Right lobe of liver (tissue), 6 donors: ENCODE results near the gene ZNF177. TPM values are rescaled to one million over a fixed set of nuclear protein-coding genes. Genes with fewer than 3 reads are reported as not detected.

Experiments
- ATAC-seq, 4 donors: fragments of 200-7000 bp; cut with Tn5 transposase; one replicate each; pipeline ENCODE4 v1.9.1; 2020; ENCODE audit warnings: mild to moderate bottlenecking in 4 of 4, moderate library complexity in 4 of 4
- DNase-seq, 3 donors: peaks; one replicate each; pipeline ENCODE4 v3.0.0-alpha.2; 2020
- H3K27ac ChIP-seq, 3 donors: fragments of 200-600 bp; one replicate each; pipeline ENCODE4 v1.8.0; 2022
- H3K27me3 ChIP-seq, 2 donors: fragments of 200-600 bp; one replicate each; pipeline ENCODE4 v1.8.0; 2022
- H3K36me3 ChIP-seq, 4 donors: fragments of 200-600 bp; sonication (generic) in 1 of 4; one replicate each; pipeline versions ENCODE4 v1.5.1 to v1.8.0; 2017 to 2022; ENCODE audit warnings: control low read depth in 1 of 4
- H3K4me1 ChIP-seq, 4 donors: fragments of 200-600 bp; sonication (generic) in 1 of 4; one replicate each; pipeline versions ENCODE4 v1.5.1 to v1.8.0; 2017 to 2022; ENCODE audit warnings: control low read depth in 1 of 4
- H3K4me3 ChIP-seq, 3 donors: fragments of 200-600 bp; one replicate each; pipeline ENCODE4 v1.8.0; 2022
- H3K9me3 ChIP-seq, 4 donors: fragments of 200-600 bp; sonication (generic) in 1 of 4; one replicate each; pipeline versions ENCODE4 v1.5.1 to v1.8.0; 2017 to 2022; ENCODE audit warnings: control low read depth in 1 of 4
- POLR2A ChIP-seq: fragments of 450-650 bp; IDR thresholded peaks from one replicate; pipeline ENCODE4 v1.6.1; 2017; ENCODE audit warnings: antibody characterized with exemption, mild to moderate bottlenecking
- WGBS: methylation state at CpG from one replicate; pipeline ENCODE4 v1.1.6; 2018; ENCODE audit warnings: low coverage, low lambda C conversion rate; ENCODE audit not compliant: insufficient coverage; ENCODE audit errors: missing lambda C conversion rate; 5-methylcytosine and 5-hydroxymethylcytosine counted together
- intact Hi-C, 2 donors: fragments of 100-400 bp; cut with DNase I; formaldehyde crosslinking; loops; one replicate each; pipeline versions ENCODE4 v1.11.2 to v1.14.1; 2022
- total RNA-seq, 6 experiments: library from RNA; depleted of rRNA in 2 of 6; stranded (reverse); fragments of >200 nt in 2 of 6; fragmentation: NEBNext Ultra II Directional in 3 of 6; extraction: Animal tissue kit (Norgen Biotek cat#: 25700) in 3 of 6; gene quantifications; one replicate each; pipeline versions ENCODE4 v1.1.0 to v1.2.4, GENCODE V29; 2016 to 2023
- TF ChIP-seq, protein P1 (sequence below), 4 donors: fragments of 200-600 bp in 3 of 4; fragments of 450-650 bp in 1 of 4; IDR thresholded peaks; one replicate each; pipeline versions ENCODE4 v1.5.1 to v1.8.0; 2016 to 2022; ENCODE audit warnings: antibody characterized with exemption in 4 of 4, mild to moderate bottlenecking in 2 of 4
- donor health status: DM: no; HTN: yes; CAD: no.
- donor health status: DM: no; HTN: no; CAD: no.
- donor health status: DM: no; HTN: no; CAD: no.
- donor health status: DM: no; HTN: yes; CAD: no.
- donor health status: DM: no; HTN: yes; CAD: no.

The ZNF177 gene
- total RNA-seq, 6 experiments from 2014 or later: 0.18 to 0.66 (median 0.61) TPM; not detected in 1

DNA sequence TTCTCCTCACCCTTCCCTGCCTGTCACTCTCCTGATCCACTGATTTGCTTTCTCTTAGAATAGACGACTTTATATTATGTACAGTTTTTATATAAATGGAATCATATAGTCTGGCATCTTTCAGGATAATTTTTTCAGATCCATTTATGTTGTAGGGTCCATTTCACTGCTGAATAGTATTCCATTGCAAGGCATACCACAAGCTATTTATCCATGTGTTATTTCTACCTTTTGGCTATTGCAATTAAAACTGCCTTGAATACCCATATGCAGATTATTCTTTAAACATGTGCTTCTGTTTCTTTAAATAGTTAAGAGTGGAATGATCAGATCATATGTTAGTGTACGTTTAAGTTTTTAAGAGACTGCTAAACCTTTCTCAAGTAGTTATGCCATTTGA is 17.8 kb upstream of the ZNF177 start:
- WGBS: 83% methylated on average over 2 of the region's 2 CpGs
- TF ChIP-seq, protein P1, sequence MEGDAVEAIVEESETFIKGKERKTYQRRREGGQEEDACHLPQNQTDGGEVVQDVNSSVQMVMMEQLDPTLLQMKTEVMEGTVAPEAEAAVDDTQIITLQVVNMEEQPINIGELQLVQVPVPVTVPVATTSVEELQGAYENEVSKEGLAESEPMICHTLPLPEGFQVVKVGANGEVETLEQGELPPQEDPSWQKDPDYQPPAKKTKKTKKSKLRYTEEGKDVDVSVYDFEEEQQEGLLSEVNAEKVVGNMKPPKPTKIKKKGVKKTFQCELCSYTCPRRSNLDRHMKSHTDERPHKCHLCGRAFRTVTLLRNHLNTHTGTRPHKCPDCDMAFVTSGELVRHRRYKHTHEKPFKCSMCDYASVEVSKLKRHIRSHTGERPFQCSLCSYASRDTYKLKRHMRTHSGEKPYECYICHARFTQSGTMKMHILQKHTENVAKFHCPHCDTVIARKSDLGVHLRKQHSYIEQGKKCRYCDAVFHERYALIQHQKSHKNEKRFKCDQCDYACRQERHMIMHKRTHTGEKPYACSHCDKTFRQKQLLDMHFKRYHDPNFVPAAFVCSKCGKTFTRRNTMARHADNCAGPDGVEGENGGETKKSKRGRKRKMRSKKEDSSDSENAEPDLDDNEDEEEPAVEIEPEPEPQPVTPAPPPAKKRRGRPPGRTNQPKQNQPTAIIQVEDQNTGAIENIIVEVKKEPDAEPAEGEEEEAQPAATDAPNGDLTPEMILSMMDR (IDR thresholded peaks at IDR 0.05): no peak
- no peak for TF ChIP-seq POLR2A
- H3K36me3 ChIP-seq: peaks cover 0 to 22% (median 7%) of the 10 kb centered on the region in 4 donors
- no peaks in the 10 kb centered on the region for H3K4me1 ChIP-seq
- DNase-seq: no peak
- no peaks in the 10 kb centered on the region for H3K27me3 ChIP-seq
- ATAC-seq: no peak
- H3K9me3 ChIP-seq: peaks cover 0 to 79% (median 29%) of the 10 kb centered on the region in 4 donors
- H3K27ac ChIP-seq: no peak overlapping the region
- intact Hi-C loops: no loop called here
- no peak overlapping the region for H3K4me3 ChIP-seq

DNA sequence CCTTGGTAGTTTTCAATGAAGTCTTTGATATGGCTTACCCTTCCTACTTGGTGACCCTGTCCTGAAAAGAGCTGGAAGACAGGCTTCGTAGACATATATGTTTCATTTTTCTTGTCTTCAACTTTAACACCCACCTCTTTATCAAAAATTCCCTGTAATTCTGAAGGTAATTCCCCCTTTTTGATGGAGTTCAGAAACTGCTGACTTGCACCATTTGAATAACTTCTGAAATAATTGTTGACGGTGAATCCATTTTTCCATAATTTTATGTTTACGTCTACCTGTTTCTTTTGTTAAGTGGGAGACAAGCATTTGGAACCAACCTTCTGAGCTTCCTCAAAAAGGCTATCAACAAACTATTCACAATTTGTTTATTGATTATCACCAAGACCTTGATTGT is 14.6 kb upstream of the ZNF177 start:
- Histone ChIP-seq H3K4me1 (no peaks in the 10 kb centered on the region), H3K27me3 (no peaks in the 10 kb centered on the region), H3K36me3 (peaks cover 0 to 2% (median 0%) of the 10 kb centered on the region in 4 donors), H3K27ac (no peak overlapping the region), H3K4me3 (no peak overlapping the region), H3K9me3 (peaks cover 0 to 60% (median 18%) of the 10 kb centered on the region in 4 donors)
- TF ChIP-seq, protein P1 (IDR thresholded peaks at IDR 0.05): no peak
- no peak for ATAC-seq
- WGBS: 90% methylated on average over 3 of the region's 3 CpGs
- intact Hi-C loops: no loop called here
- no peak for DNase-seq

DNA sequence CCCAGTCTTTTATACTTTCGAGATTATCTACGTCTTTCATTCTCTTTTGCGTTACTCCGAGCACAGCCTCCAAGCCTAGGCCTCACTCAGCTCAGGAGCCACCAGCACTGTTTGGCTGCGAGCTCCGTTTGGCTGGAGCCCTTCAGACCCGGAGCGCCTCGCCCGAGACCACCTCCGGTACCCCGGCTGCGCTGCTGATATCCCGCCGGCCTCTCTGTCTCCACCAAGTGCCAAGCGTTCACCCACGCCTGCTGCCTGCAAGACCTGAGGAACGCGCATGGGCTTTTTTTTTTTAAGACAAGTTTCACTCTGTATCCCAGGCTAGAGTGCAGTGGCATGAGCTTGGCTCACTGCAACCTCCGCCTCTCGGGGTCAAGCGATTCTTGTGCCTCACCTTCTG is 14.1 kb upstream of the ZNF177 start:
- intact Hi-C loops: no loop called here
- Histone ChIP-seq H3K4me3 (no peak overlapping the region), H3K27ac (no peak overlapping the region), H3K36me3 (peaks cover 0 to 2% (median 0%) of the 10 kb centered on the region in 4 donors), H3K4me1 (no peaks in the 10 kb centered on the region), H3K27me3 (no peaks in the 10 kb centered on the region), H3K9me3 (peaks cover 0 to 56% (median 16%) of the 10 kb centered on the region in 4 donors)
- no peak for DNase-seq
- 95% methylated on average over 22 of the region's 22 CpGs for WGBS
- TF ChIP-seq, protein P1 (IDR thresholded peaks at IDR 0.05): no peak
- no peak for TF ChIP-seq POLR2A
- no peak for ATAC-seq

DNA sequence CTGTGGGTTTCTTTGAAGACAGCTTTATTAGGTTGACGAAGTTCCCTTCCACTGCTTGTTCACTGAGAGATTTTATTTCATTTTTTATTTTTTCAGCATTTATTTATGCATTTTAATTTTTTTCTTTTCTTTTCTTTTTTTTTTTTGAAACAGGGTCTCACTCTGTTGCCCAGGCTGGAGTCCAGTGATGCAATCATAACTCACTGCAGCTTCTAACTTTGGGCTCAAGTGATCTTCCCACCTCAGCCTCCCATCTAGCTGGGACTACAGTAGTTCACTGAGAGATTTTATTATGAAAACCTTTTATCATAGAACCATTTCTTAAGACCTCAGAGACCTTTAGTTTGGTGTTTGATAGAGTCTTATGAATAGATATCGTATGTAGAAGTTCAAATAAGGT is 10.3 kb upstream of the ZNF177 start:
- no peak overlapping the region for H3K27ac ChIP-seq
- no peaks in the 10 kb centered on the region for H3K4me1 ChIP-seq
- no peak for DNase-seq
- intact Hi-C loops: no loop called here
- ATAC-seq: no peak
- peaks cover 0 to 33% (median 9%) of the 10 kb centered on the region in 4 donors for H3K9me3 ChIP-seq
- H3K4me3 ChIP-seq: no peak overlapping the region
- no peaks in the 10 kb centered on the region for H3K36me3 ChIP-seq
- no peaks in the 10 kb centered on the region for H3K27me3 ChIP-seq
- 96% methylated on average over 2 of the region's 2 CpGs for WGBS
- TF ChIP-seq, protein P1 (IDR thresholded peaks at IDR 0.05): no peak
- TF ChIP-seq POLR2A: no peak

DNA sequence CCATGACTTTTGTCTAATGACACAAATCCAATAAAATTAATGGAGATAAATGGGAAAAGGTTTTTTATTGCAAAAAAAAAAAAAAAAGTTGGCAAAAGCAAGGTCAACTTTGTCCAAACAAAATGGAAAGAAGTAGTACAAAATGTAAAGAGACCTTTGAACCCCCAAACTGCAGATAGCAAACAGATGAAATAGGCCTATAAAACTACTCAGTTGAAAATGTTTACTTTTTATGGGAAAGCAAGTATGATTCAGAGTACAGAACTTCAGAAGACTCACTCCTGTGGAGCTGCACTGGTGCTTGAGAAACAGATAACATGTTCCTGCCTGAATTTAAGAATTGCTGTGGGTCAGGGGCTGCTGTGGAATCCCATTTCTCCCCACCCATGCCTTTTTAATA is 9.8 kb upstream of the ZNF177 start:
- Histone ChIP-seq H3K4me3 (no peak overlapping the region), H3K36me3 (no peaks in the 10 kb centered on the region), H3K27me3 (no peaks in the 10 kb centered on the region), H3K27ac (no peak overlapping the region), H3K4me1 (no peaks in the 10 kb centered on the region), H3K9me3 (peaks cover 0 to 35% (median 7%) of the 10 kb centered on the region in 4 donors)
- no peak for TF ChIP-seq POLR2A
- TF ChIP-seq, protein P1 (IDR thresholded peaks at IDR 0.05): no peak
- DNase-seq (no peak), ATAC-seq (no peak)
- intact Hi-C loops: no loop called here
